CD14-positive monocyte (primary cell): ENCODE measurements around the gene CEBPG. TPM values are rescaled to one million over a fixed set of nuclear protein-coding genes. Genes with fewer than 3 reads are reported as not detected.

Experiments used
- DNase-seq, 3 donors: peaks; one replicate each; pipeline ENCODE4 v3.0.0-alpha.2; 2011 to 2022
- H2AFZ ChIP-seq: 2 replicates; pipeline ENCODE4 v1.6.0; 2012; ENCODE audit warnings: mild to moderate bottlenecking, low read depth, low read length, inconsistent platforms; ENCODE audit not compliant: insufficient read depth, poor library complexity, severe bottlenecking
- H3K27ac ChIP-seq, 2 donors: 1 replicate in 1 of 2; 2 replicates in 1 of 2; pipeline ENCODE4 v1.5.1; 2012 to 2013; ENCODE audit warnings: low read length in 2 of 2, control low read depth in 1 of 2, inconsistent platforms in 1 of 2, low read depth in 1 of 2, mild to moderate bottlenecking in 1 of 2
- H3K27me3 ChIP-seq, 2 donors: one replicate each; pipeline versions ENCODE4 v1.6.0 to v1.6.1; 2011 to 2013; ENCODE audit warnings: low read length in 2 of 2; ENCODE audit not compliant: control insufficient read depth in 2 of 2, insufficient read depth in 2 of 2
- H3K36me3 ChIP-seq, 2 donors: replicated peaks in 1 of 2; 1 replicate in 1 of 2; 2 replicates in 1 of 2; pipeline versions ENCODE4 v1.5.1 to v1.6.1; 2012 to 2013; ENCODE audit warnings: low read length in 2 of 2, control low read depth in 1 of 2, inconsistent platforms in 1 of 2, mild to moderate bottlenecking in 1 of 2; ENCODE audit not compliant: insufficient read depth in 2 of 2, control insufficient read depth in 1 of 2
- H3K4me1 ChIP-seq, 2 donors: 1 replicate in 1 of 2; 2 replicates in 1 of 2; pipeline versions ENCODE4 v1.5.1 to v1.6.1; 2012 to 2013; ENCODE audit warnings: low read length in 2 of 2, control low read depth in 1 of 2, inconsistent platforms in 1 of 2, mild to moderate bottlenecking in 1 of 2, moderate library complexity in 1 of 2; ENCODE audit not compliant: insufficient read depth in 2 of 2, control insufficient read depth in 1 of 2
- H3K4me2 ChIP-seq: replicated peaks from 2 replicates; pipeline ENCODE3; 2012; ENCODE audit warnings: low read length, moderate library complexity, mild to moderate bottlenecking; ENCODE audit not compliant: poor library complexity, severe bottlenecking; ENCODE audit errors: extremely low read depth
- H3K4me3 ChIP-seq, 3 experiments: fragments of 200-600 bp in 1 of 3; sonication (generic) in 1 of 3; replicated peaks in 1 of 3; 1 replicate in 2 of 3; 2 replicates in 1 of 3; pipeline ENCODE4 v1.5.1; 2011 to 2013; ENCODE audit warnings: low read length in 3 of 3, mild to moderate bottlenecking in 3 of 3, control low read depth in 2 of 3, low read depth in 2 of 3, inconsistent platforms in 1 of 3, moderate library complexity in 1 of 3
- H3K79me2 ChIP-seq: 2 replicates; pipeline ENCODE4 v1.6.0; 2012; ENCODE audit warnings: mild to moderate bottlenecking, control low read depth, inconsistent platforms, low read length, moderate library complexity; ENCODE audit not compliant: insufficient read depth
- H3K9ac ChIP-seq: 2 replicates; pipeline ENCODE4 v1.6.0; 2017; ENCODE audit warnings: low read length, mild to moderate bottlenecking; ENCODE audit not compliant: insufficient read depth, poor library complexity, severe bottlenecking
- H3K9me3 ChIP-seq, 2 donors: replicated peaks in 1 of 2; 1 replicate in 1 of 2; 2 replicates in 1 of 2; pipeline versions ENCODE4 v1.5.1 to v1.6.1; 2012 to 2013; ENCODE audit warnings: low read length in 2 of 2, control low read depth in 1 of 2; ENCODE audit not compliant: control insufficient read depth in 1 of 2, insufficient read depth in 1 of 2
- H4K20me1 ChIP-seq: 2 replicates; pipeline ENCODE4 v1.6.0; 2012; ENCODE audit warnings: mild to moderate bottlenecking, low read length, control low read depth, moderate library complexity; ENCODE audit not compliant: insufficient read depth
- H3K27ac Mint-ChIP-seq, 7 donors: one replicate each; pipeline ENCODE4 v1.8.0; 2020; ENCODE audit warnings: mild to moderate bottlenecking in 7 of 7, mixed read lengths in 7 of 7, moderate library complexity in 6 of 7, inconsistent platforms in 2 of 7
- H3K27me3 Mint-ChIP-seq, 3 donors: one replicate each; pipeline ENCODE4 v1.8.0; 2021 to 2022; ENCODE audit warnings: low read depth in 3 of 3, mild to moderate bottlenecking in 3 of 3, mixed read lengths in 3 of 3, moderate library complexity in 3 of 3, inconsistent platforms in 1 of 3
- H3K36me3 Mint-ChIP-seq, 2 donors: one replicate each; pipeline ENCODE4 v1.8.0; 2020; ENCODE audit warnings: mixed read lengths in 2 of 2, inconsistent platforms in 1 of 2, mild to moderate bottlenecking in 1 of 2
- H3K4me1 Mint-ChIP-seq: one replicate; pipeline ENCODE4 v1.8.0; 2020; ENCODE audit warnings: mild to moderate bottlenecking, mixed read lengths
- H3K4me3 Mint-ChIP-seq, 2 donors: one replicate each; pipeline ENCODE4 v1.8.0; 2020; ENCODE audit warnings: mild to moderate bottlenecking in 2 of 2, mixed read lengths in 2 of 2, moderate library complexity in 1 of 2
- H3K9me3 Mint-ChIP-seq, 7 donors: one replicate each; pipeline ENCODE4 v1.8.0; 2020 to 2022; ENCODE audit warnings: mixed read lengths in 7 of 7, mild to moderate bottlenecking in 6 of 7, moderate library complexity in 6 of 7, inconsistent platforms in 2 of 7
- WGBS: methylation state at CpG from one replicate; pipeline ENCODE4 v1.1.5; 2013; ENCODE audit warnings: missing lambda C conversion rate; ENCODE audit not compliant: insufficient coverage; 5-methylcytosine and 5-hydroxymethylcytosine counted together
- intact Hi-C, 2 donors: fragments of 100-400 bp; cut with micrococcal nuclease; formaldehyde crosslinking; loops; one replicate each; pipeline versions ENCODE4 v1.15.0 to v1.15.1; 2023
- polyA plus RNA-seq, 3 donors: library from polyadenylated mRNA; depleted of rRNA in 1 of 3; unstranded in 2 of 3; stranded (reverse) in 1 of 3; fragments of 300-500 nt in 2 of 3; fragments of >200 nt in 1 of 3; fragmentation: Illumina TruSeq in 2 of 3; gene quantifications; 1 replicate in 2 of 3; 2 replicates in 1 of 3; pipeline ENCODE4 v1.2.3, GENCODE V29; 2012 to 2021
- TF ChIP-seq, protein P1 (sequence below): fragments of 200-600 bp; IDR thresholded peaks from one replicate; pipeline ENCODE4 v1.8.0; 2022; ENCODE audit warnings: antibody characterized with exemption, mild to moderate bottlenecking

Gene CEBPG
- polyA plus RNA-seq, 3 donors: 16.8 to 18.3 (median 17.8) TPM

- no peak overlapping the region for H3K4me2 ChIP-seq
- intact Hi-C loops: no loop called here
- no peak overlapping the region for H2AFZ ChIP-seq
- no peak overlapping the region for H3K4me3 Mint-ChIP-seq
- H3K4me3 ChIP-seq: no peak overlapping the region
- H3K9me3 Mint-ChIP-seq: peaks cover 0 to 2% (median 0%) of the 10 kb centered on the region in 7 donors
- WGBS: 95% methylated on average over 14 of the region's 18 CpGs
- peaks cover 6 to 9% of the 10 kb centered on the region in 2 donors for H3K4me1 ChIP-seq
- peaks cover 8% of the 10 kb centered on the region for H3K4me1 Mint-ChIP-seq
- H3K27ac ChIP-seq: no peak overlapping the region
- H3K27me3 Mint-ChIP-seq: peaks cover 0 to 4% (median 0%) of the 10 kb centered on the region in 3 donors
- H3K27me3 ChIP-seq: no peaks in the 10 kb centered on the region
- H3K9me3 ChIP-seq: no peaks in the 10 kb centered on the region
- no peaks in the 10 kb centered on the region for H3K36me3 ChIP-seq
- no peaks in the 10 kb centered on the region for H3K79me2 ChIP-seq
- TF ChIP-seq, protein P1, sequence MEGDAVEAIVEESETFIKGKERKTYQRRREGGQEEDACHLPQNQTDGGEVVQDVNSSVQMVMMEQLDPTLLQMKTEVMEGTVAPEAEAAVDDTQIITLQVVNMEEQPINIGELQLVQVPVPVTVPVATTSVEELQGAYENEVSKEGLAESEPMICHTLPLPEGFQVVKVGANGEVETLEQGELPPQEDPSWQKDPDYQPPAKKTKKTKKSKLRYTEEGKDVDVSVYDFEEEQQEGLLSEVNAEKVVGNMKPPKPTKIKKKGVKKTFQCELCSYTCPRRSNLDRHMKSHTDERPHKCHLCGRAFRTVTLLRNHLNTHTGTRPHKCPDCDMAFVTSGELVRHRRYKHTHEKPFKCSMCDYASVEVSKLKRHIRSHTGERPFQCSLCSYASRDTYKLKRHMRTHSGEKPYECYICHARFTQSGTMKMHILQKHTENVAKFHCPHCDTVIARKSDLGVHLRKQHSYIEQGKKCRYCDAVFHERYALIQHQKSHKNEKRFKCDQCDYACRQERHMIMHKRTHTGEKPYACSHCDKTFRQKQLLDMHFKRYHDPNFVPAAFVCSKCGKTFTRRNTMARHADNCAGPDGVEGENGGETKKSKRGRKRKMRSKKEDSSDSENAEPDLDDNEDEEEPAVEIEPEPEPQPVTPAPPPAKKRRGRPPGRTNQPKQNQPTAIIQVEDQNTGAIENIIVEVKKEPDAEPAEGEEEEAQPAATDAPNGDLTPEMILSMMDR: no peak
- H3K27ac Mint-ChIP-seq: no peak overlapping the region
- no peaks in the 10 kb centered on the region for H4K20me1 ChIP-seq
- H3K9ac ChIP-seq: no peak overlapping the region
- H3K36me3 Mint-ChIP-seq: peaks cover 4 to 10% of the 10 kb centered on the region in 2 donors
- no peak for DNase-seq
Measured at GRCh38 chr19:33412601-33413425, 39.3 kb downstream of the CEBPG start.

DNA sequence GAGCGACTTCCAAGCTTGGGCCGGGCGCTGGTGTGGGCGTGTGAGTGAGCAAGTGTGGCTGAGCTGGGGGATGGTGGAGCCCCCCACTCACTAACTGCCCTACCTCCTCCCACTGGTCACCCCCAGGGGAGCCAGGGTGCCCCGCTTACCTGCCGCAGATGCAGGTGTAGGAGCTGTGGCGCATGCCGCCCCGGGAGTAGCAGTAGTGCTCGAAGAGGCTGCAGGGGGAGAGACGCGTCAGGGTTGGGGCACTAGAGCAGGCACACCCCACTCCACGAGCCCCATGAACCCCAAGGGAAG lies 39.9 kb downstream of the CEBPG start:
- TF ChIP-seq, protein P1: no peak
- Histone ChIP-seq H4K20me1 (no peaks in the 10 kb centered on the region), H3K27ac (no peak overlapping the region), H3K9ac (no peak overlapping the region), H3K4me2 (no peak overlapping the region), H3K27me3 (no peaks in the 10 kb centered on the region), H3K79me2 (no peaks in the 10 kb centered on the region), H3K36me3 (no peaks in the 10 kb centered on the region), H3K9me3 (no peaks in the 10 kb centered on the region), H3K4me3 (no peak overlapping the region), H2AFZ (no peak overlapping the region), H3K4me1 (peaks cover 6% of the 10 kb centered on the region in 2 donors)
- peaks cover 6% of the 10 kb centered on the region for H3K4me1 Mint-ChIP-seq
- no peak overlapping the region for H3K27ac Mint-ChIP-seq
- H3K9me3 Mint-ChIP-seq: peaks cover 0 to 2% (median 0%) of the 10 kb centered on the region in 7 donors
- WGBS: 97% methylated on average over 4 of the region's 13 CpGs
- intact Hi-C loops: no loop called here
- peaks cover 4 to 10% of the 10 kb centered on the region in 2 donors for H3K36me3 Mint-ChIP-seq
- no peak for DNase-seq
- H3K27me3 Mint-ChIP-seq: peaks cover 0 to 4% (median 0%) of the 10 kb centered on the region in 3 donors
- H3K4me3 Mint-ChIP-seq: no peak overlapping the region
